K562 (cell line): ENCODE measurements around the gene PLP2. TPM values are rescaled to one million over a fixed set of nuclear protein-coding genes. Genes with fewer than 3 reads are reported as not detected.

Experiments used
- ARNT ChIP-seq, 2 experiments: fragments of 450-650 bp; IDR thresholded peaks; 2 replicates each; pipeline ENCODE4 v1.6.1; 2016; ENCODE audit warnings: mild to moderate bottlenecking in 1 of 2
- DACH1 ChIP-seq: fragments of 450-650 bp; IDR thresholded peaks from 2 replicates; pipeline ENCODE4 v1.6.1; 2018; ENCODE audit not compliant: partially characterized antibody
- DPF2 ChIP-seq: fragments of 450-650 bp; IDR thresholded peaks from 2 replicates; pipeline ENCODE4 v1.6.1; 2016
- FOXJ2 ChIP-seq: fragments of 200-800 bp; sonication (Bioruptor generic); IDR thresholded peaks from 2 replicates; pipeline ENCODE4 v1.6.1; 2016; ENCODE audit warnings: missing genetic modification characterization, missing compliant biosample characterization
- FOXM1 ChIP-seq, 2 experiments: fragments of 450-650 bp in 1 of 2; sonication (generic) in 1 of 2; formaldehyde crosslinking in 1 of 2; IDR thresholded peaks; 2 replicates each; pipeline versions ENCODE4 v1.6.1 to v1.9.0; 2017 to 2022; ENCODE audit warnings: low read depth in 2 of 2, mild to moderate bottlenecking in 2 of 2, missing genetic modification reagents in 1 of 2, moderate library complexity in 1 of 2
- GATA2 ChIP-seq: sonication (generic); formaldehyde crosslinking; IDR thresholded peaks from 2 replicates; pipeline ENCODE4 v1.4.0; 2020; ENCODE audit warnings: mild to moderate bottlenecking, missing genetic modification reagents
- NELFE ChIP-seq: IDR thresholded peaks from 2 replicates; pipeline ENCODE4 v1.6.1; 2011; ENCODE audit warnings: mild to moderate bottlenecking; ENCODE audit not compliant: insufficient read depth, insufficient read length
- POLR2A ChIP-seq: fragments of 450-650 bp; conservative IDR thresholded peaks from 2 replicates; pipeline ENCODE4 v1.6.1; 2016
- SMARCC2 ChIP-seq: fragments of 450-650 bp; IDR thresholded peaks from 2 replicates; pipeline ENCODE4 v1.6.1; 2017; ENCODE audit warnings: antibody characterized with exemption, moderate library complexity, mild to moderate bottlenecking, low read depth
- SP1 ChIP-seq: sonication (generic); formaldehyde crosslinking; IDR thresholded peaks from 2 replicates; pipeline ENCODE4 v1.8.1; 2022; ENCODE audit warnings: mild to moderate bottlenecking, missing genetic modification reagents
- SRF ChIP-seq, 2 experiments: fragments of 250-450, 450-650 bp in 1 of 2; sonication (Bioruptor Pico) in 1 of 2; sonication (generic) in 1 of 2; formaldehyde crosslinking; IDR thresholded peaks; 2 replicates each; pipeline versions ENCODE4 v1.5.0 to v1.5.1; 2020 to 2022; ENCODE audit warnings: mild to moderate bottlenecking in 1 of 2, missing genetic modification reagents in 1 of 2
- TAF9B ChIP-seq: fragments of 450-650 bp; IDR thresholded peaks from 2 replicates; pipeline ENCODE4 v1.6.1; 2018; ENCODE audit warnings: mild to moderate bottlenecking; ENCODE audit not compliant: partially characterized antibody
- TBP ChIP-seq: optimal IDR thresholded peaks from 2 replicates; pipeline ENCODE3; 2011; ENCODE audit warnings: low read depth, low read length, improper control_type of control experiment
- polyA plus RNA-seq, 8 experiments: library from polyadenylated mRNA; depleted of rRNA in 4 of 8; stranded (reverse) in 5 of 8; unstranded in 3 of 8; fragments of >200 nt; fragmentation: Nextera tagmentation in 2 of 8; fragmentation: Illumina TruSeq in 1 of 8; extraction: Ambion mirVana in 2 of 8; extraction: Trizol in 1 of 8; gene quantifications; 2 replicates each; pipeline versions ENCODE4 v1.2.1 to v1.2.3, GENCODE V29; 2011 to 2014; ENCODE audit warnings: inconsistent platforms in 1 of 8, missing spikeins in 1 of 8
- total RNA-seq, 7 experiments: library from RNA; depleted of rRNA in 6 of 7; stranded (reverse); fragments of >200 nt in 6 of 7; fragmentation: Illumina TruSeq in 2 of 7; extraction: Trizol in 2 of 7; gene quantifications; 2 replicates each; pipeline versions ENCODE4 v1.2.1 to v1.2.3, GENCODE V29; 2011 to 2021; ENCODE audit warnings: low replicate concordance in 1 of 7
- TF ChIP-seq, protein P1 (sequence below): fragments of 450-650 bp; IDR thresholded peaks from 2 replicates; pipeline ENCODE4 v1.6.1; 2018; ENCODE audit not compliant: partially characterized antibody
- TF ChIP-seq, protein P2 (sequence below), 3 experiments: fragments of 200-800 bp in 1 of 3; fragments of 250-450 bp in 1 of 3; fragments of 450-650 bp in 1 of 3; sonication (Bioruptor Pico) in 1 of 3; sonication (Bioruptor generic) in 1 of 3; formaldehyde crosslinking in 1 of 3; IDR thresholded peaks; 2 replicates each; pipeline versions ENCODE4 v1.6.1 to v1.8.0; 2016 to 2022; ENCODE audit warnings: mild to moderate bottlenecking in 2 of 3, missing genetic modification characterization in 2 of 3, missing compliant biosample characterization in 1 of 3, moderate library complexity in 1 of 3
- TF ChIP-seq, protein P3 (sequence below): fragments of 200-400 bp; formaldehyde crosslinking; IDR thresholded peaks from 2 replicates; pipeline ENCODE4 v1.6.1; 2017; ENCODE audit warnings: mild to moderate bottlenecking, low read depth, low read length, moderate library complexity

The PLP2 gene
- total and polyA plus RNA-seq, 9 of the 15 experiments (the other 6 are each of a cell fraction or from before 2014, with no cell fraction given): 34.7 to 236 (median 112) TPM

DNA sequence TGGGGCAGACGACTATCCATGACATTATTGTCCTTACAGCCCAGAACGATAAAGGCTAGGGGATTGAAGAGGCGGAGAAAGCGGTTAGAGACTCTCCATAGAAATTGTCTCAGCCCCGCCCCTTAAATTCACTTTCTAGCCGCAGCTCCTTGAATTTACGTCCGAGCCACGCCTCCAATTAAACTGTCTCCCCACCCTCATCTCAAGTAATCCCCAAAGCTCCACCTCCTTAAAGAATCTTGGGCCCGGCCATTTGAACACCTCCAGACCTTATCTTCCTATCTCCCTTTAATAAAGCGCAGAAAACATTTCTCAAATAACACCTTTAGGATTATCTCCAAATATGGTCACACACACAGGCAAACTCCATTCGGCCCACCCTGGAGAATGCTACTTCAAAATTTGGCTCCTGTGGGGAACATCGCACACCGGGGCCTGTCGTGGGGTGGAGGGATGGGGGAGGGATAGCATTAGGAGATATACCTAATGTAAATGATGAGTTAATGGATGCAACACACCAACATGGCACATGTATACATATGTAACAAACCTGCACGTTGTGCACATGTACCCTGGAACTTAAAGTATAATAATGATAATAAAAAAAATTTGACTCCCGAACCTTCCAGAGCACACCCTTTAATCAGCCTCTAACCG is 16.3 kb upstream of the PLP2 start (continued):
- TF ChIP-seq NELFE: no peak
- TF ChIP-seq, protein P1, sequence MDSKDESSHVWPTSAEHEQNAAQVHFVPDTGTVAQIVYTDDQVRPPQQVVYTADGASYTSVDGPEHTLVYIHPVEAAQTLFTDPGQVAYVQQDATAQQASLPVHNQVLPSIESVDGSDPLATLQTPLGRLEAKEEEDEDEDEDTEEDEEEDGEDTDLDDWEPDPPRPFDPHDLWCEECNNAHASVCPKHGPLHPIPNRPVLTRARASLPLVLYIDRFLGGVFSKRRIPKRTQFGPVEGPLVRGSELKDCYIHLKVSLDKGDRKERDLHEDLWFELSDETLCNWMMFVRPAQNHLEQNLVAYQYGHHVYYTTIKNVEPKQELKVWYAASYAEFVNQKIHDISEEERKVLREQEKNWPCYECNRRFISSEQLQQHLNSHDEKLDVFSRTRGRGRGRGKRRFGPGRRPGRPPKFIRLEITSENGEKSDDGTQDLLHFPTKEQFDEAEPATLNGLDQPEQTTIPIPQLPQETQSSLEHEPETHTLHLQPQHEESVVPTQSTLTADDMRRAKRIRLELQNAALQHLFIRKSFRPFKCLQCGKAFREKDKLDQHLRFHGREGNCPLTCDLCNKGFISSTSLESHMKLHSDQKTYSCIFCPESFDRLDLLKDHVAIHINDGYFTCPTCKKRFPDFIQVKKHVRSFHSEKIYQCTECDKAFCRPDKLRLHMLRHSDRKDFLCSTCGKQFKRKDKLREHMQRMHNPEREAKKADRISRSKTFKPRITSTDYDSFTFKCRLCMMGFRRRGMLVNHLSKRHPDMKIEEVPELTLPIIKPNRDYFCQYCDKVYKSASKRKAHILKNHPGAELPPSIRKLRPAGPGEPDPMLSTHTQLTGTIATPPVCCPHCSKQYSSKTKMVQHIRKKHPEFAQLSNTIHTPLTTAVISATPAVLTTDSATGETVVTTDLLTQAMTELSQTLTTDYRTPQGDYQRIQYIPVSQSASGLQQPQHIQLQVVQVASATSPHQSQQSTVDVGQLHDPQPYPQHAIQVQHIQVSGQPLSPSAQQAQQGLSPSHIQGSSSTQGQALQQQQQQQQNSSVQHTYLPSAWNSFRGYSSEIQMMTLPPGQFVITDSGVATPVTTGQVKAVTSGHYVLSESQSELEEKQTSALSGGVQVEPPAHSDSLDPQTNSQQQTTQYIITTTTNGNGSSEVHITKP: peak; percentile 94
- peak; percentile 54 for TF ChIP-seq TBP
- TF ChIP-seq SRF (CRISPR knock-in tag; IDR thresholded peaks at IDR 0.05): peak in 1 of 2 experiments; percentile 76; a peak in 2 of 4 replicates
- peak; percentile 38 for TF ChIP-seq DPF2
- peak; percentile 64 for TF ChIP-seq DACH1
- TF ChIP-seq, protein P2, sequence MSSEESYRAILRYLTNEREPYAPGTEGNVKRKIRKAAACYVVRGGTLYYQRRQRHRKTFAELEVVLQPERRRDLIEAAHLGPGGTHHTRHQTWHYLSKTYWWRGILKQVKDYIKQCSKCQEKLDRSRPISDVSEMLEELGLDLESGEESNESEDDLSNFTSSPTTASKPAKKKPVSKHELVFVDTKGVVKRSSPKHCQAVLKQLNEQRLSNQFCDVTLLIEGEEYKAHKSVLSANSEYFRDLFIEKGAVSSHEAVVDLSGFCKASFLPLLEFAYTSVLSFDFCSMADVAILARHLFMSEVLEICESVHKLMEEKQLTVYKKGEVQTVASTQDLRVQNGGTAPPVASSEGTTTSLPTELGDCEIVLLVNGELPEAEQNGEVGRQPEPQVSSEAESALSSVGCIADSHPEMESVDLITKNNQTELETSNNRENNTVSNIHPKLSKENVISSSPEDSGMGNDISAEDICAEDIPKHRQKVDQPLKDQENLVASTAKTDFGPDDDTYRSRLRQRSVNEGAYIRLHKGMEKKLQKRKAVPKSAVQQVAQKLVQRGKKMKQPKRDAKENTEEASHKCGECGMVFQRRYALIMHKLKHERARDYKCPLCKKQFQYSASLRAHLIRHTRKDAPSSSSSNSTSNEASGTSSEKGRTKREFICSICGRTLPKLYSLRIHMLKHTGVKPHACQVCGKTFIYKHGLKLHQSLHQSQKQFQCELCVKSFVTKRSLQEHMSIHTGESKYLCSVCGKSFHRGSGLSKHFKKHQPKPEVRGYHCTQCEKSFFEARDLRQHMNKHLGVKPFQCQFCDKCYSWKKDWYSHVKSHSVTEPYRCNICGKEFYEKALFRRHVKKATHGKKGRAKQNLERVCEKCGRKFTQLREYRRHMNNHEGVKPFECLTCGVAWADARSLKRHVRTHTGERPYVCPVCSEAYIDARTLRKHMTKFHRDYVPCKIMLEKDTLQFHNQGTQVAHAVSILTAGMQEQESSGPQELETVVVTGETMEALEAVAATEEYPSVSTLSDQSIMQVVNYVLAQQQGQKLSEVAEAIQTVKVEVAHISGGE (CRISPR knock-in tag; IDR thresholded peaks at IDR 0.05): no peak
- 0 out of 4 replicates have a peak, but pooled peaks of 1 of the 2 experiments have one; percentile 21 for TF ChIP-seq ARNT (IDR thresholded peaks at IDR 0.05)
- peak; percentile 39; the same call in 1 of the 2 replicates for TF ChIP-seq FOXM1 (IDR thresholded peaks at IDR 0.05; ENCODE audit: low read depth)
- no peak for TF ChIP-seq FOXM1 (CRISPR knock-in tag; IDR thresholded peaks at IDR 0.05; ENCODE audit: low read depth)
- peak; percentile 16; the same call in 1 of the 2 replicates for TF ChIP-seq FOXJ2 (tag)
- peak; percentile 50 for TF ChIP-seq TAF9B
- TF ChIP-seq, protein P3, sequence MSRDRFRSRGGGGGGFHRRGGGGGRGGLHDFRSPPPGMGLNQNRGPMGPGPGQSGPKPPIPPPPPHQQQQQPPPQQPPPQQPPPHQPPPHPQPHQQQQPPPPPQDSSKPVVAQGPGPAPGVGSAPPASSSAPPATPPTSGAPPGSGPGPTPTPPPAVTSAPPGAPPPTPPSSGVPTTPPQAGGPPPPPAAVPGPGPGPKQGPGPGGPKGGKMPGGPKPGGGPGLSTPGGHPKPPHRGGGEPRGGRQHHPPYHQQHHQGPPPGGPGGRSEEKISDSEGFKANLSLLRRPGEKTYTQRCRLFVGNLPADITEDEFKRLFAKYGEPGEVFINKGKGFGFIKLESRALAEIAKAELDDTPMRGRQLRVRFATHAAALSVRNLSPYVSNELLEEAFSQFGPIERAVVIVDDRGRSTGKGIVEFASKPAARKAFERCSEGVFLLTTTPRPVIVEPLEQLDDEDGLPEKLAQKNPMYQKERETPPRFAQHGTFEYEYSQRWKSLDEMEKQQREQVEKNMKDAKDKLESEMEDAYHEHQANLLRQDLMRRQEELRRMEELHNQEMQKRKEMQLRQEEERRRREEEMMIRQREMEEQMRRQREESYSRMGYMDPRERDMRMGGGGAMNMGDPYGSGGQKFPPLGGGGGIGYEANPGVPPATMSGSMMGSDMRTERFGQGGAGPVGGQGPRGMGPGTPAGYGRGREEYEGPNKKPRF: no peak
- TF ChIP-seq SP1 (CRISPR knock-in tag): 0 out of 2 replicates have a peak, but pooled peaks have one; percentile 7
- peak; percentile 69 for TF ChIP-seq GATA2 (CRISPR knock-in tag)
- TF ChIP-seq POLR2A: 0 out of 2 replicates have a peak, but pooled peaks have one; percentile 39
- peak; percentile 17; the same call in 1 of the 2 replicates for TF ChIP-seq SMARCC2
